DMS53 (cell line): ENCODE data around the gene DHPS.
A peak's percentile ranks its signal among the peaks of the same experiment; 100 is the strongest.

ENCODE experiments used
- DNase-seq: peaks from one replicate; lab custom pipeline; 2025; lab: John Stamatoyannopoulos, UW

The DHPS gene

DNA sequence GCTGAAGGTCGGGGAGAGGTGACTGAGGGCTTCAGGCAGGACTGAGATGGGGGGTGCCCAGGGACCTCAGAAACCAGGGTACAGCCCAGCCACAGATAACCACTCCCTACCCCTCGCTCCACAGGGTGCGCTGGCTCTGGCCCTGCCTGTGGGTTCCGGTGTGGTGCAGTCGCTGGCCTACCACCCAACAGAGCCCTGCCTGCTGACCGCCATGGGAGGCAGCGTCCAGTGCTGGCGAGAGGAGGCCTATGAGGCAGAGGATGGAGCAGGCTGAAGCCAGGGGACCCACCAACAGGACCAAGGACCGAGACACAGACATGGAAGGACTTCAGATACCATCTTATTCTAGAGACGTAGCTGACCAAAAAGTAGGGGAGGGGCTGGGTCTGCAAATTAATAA, 6.3 kb downstream of the DHPS start:
- no peak for DNase-seq

DNA sequence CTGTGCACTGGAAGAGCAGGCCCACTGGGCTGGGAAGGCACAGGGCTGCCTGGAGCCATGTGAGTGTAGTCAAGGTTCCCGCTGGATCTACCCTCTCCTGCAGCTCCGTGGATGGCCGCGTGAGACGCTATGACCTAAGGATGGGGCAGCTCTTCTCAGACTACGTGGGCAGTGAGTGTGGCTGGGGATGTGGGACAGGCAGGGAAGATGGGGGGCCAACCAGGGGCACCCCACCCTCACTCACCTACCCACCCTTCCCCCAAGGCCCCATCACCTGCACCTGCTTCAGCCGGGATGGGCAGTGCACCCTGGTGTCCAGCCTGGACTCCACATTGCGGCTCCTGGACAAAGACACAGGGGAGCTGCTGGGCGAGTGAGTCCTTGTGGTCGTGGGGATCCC, 8.9 kb downstream of the DHPS start:
- peak; percentile 29 for DNase-seq

GRCh38 chr19:12670159-12670928, 11.3 kb downstream of the DHPS start:
- DNase-seq = no peak

DNA sequence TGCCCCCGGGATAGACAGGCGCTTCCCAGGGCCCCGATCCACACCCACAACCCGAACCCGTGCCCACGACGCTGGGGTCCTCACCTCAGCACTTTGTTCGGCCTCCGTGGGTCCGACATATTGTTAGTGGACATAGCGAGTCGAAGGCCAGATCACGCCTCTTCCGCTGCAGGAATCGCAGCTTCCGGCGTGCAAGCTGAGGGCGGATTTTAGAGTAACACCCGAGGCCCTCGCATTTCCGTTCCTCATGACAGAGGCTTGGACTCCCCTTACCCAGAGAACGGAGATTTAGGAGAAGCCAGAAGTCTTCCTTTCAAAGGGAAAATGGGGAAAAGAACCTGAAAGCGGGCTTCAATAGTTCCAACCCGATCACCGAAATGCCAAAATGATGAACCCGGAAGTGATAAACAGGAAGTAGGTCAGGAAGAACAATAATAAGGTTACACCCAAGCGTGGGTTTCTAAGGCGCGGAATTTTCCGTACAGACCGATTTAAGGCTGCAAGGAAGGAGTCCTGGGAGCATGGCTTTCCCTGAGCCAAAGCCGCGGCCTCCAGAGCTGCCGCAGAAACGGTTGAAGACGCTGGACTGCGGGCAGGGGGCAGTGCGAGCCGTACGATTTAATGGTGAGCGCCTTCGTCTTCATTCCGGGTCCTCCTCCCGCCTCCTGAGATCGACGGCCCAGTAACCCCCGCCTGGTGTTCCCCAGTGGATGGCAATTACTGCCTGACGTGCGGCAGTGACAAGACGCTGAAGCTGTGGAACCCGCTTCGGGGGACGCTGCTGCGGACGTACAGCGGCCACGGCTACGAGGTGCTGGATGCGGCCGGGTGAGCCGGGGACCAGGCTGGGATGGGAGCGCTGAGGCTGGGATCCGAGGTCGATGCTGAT, 12.2 kb downstream of the DHPS start:
- peak; percentile 86 for DNase-seq

- peak; percentile 60 for DNase-seq
Measured at GRCh38 chr19:12668932-12669269, 12.8 kb downstream of the DHPS start.

DNA sequence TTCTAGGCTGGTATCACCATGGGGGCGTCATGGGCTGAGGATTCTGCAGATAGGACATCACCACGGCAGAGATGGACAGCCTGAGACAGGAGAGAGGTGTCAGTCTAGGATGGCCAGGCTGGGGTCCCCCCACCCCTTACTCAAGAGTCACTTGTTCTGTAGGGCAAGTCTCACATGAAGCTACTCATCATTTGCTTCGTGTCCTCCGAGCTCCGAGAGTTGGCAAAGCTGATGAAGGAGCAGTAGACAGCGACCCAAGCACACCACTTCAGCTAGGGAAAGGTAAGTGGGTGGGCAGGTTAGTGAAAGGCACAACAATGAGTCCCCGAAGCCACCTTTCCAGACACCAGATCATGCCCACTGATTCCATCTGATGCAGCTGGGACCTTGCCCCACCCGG, 13.3 kb downstream of the DHPS start:
- DNase-seq = no peak

- DNase-seq = no peak
Measured at GRCh38 chr19:12667731-12668302, 13.9 kb downstream of the DHPS start.

GRCh38 chr19:12666265-12667048, 15.2 kb downstream of the DHPS start, which contains the start of the genes MAN2B1 and WDR83:
MAN2B1 (minus strand) TSS chr19:12666742; CDS start chr19:12666701, 41 bp downstream.
WDR83 (plus strand) TSS chr19:12666807; CDS start chr19:12669791, 2,984 bp downstream.
- peak; percentile 80 for DNase-seq

- no peak for DNase-seq
Measured at GRCh38 chr19:12665671-12666264, 15.9 kb downstream of the DHPS start.

DNA sequence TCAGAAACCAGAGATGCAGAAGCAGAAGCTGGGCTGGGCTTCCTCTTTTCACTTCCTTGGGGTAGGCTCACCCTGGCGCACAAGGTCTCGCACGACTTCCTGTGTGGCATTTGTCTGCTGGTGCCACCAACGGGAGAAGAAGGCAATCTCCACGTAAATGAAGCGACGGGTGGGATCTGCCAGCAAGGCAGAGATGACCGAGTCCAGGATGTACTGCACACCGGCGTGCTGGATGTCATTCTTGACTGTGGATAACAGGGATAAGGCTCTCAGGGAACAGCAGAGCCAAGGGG, 16.5 kb downstream of the DHPS start:
- no peak for DNase-seq

DNA sequence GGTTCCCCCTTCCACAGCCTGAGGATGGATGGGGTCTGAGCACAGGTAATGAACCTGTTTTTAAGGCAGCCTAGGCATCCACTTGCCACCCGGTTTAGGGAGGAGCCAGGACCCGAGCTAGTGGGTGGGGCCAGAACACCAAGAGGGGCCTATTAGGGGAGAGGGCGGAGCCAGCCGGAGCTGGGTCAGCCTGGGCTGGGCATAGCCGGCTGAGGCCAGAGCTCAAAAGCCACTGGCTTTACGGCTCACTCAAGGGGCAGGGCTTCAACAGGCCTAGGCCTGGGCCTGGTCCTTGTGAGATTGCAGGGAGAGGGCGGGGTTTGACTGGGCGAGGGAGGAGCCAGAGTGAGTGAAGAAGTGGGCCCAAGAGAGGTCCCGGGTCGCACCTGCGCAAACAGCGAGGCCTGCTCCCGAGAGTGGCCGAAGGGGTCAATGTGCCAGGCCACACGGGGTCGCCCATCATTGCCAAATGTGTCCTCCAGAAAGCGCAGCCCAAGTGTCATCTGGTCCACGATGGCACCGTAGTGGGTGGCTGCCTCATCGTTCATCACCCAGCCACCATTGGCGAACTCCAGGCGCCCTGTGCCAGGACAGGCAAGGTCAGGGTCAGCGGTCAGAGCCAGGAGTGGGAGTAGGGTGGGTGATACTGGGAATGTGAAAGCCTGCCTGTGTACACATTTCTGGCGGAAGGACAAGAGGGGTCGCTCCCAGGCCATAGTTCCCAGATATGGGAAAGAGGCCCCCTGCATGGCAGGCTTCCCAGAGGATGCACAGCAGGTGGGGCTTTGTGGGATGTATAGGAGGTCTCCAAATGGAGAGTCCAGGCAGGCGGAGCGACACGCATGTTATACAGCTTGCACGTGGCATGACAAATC, 17.0 kb downstream of the DHPS start:
- DNase-seq = peak; percentile 22

- no peak for DNase-seq
Measured at GRCh38 chr19:12660980-12661379, 20.7 kb downstream of the DHPS start.

GRCh38 chr19:12657966-12658365, 23.7 kb downstream of the DHPS start:
- no peak for DNase-seq

- no peak for DNase-seq
Measured at GRCh38 chr19:12656899-12657571, 24.6 kb downstream of the DHPS start.

- no peak for DNase-seq
Measured at GRCh38 chr19:12655546-12655945, 26.1 kb downstream of the DHPS start.

DNA sequence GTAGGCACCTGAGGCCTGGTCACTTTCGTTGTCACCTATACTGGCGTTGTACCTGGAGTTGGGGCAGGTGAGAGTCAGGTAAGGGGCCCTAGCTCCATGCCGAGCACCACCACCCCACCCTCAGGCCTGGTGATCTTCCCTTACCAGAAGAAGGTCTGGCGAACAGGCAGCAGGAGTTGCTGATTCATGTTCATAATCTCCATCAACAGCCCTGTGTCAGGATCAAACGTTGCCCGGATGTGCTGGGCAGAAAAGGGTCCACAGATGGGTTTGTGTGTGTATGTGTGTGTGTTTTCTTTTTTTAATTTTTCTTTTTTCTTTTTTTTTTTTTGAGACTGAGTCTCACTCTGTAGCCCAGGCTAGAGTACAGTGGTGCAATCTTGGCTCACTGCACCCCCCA, 29.5 kb downstream of the DHPS start:
- DNase-seq = no peak

DNA sequence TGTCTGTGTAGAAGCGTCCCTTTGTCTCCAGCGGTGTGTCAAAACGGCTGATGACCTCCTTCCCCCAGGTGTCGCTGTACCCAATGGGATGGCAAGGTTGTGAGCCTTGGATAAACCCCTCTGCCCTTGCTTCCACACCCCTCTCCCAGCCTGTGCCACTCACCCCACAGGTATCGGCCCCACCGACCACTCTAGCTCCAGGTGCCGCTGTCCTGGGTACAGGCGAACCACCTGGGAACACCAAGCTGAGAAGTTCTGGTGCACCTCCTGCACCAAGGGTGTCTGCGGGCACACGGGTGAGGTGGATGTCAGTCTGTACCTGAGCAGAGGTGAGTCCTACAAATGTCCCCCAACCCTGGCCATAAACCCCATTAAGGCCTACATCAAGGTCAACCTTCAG, 31.7 kb downstream of the DHPS start:
- no peak for DNase-seq

- peak; percentile 79 for DNase-seq
Measured at GRCh38 chr19:12648088-12648487, 33.6 kb downstream of the DHPS start.

GRCh38 chr19:12647490-12648071, 34.1 kb downstream of the DHPS start:
- DNase-seq = peak; percentile 92

GRCh38 chr19:12647047-12647446, 34.6 kb downstream of the DHPS start:
- peak; percentile 81 for DNase-seq
